IMR-90 (cell line): Measurements from ENCODE around the gene CADM1. TPM values are rescaled to one million over a fixed set of nuclear protein-coding genes. Genes with fewer than 3 reads are reported as not detected.

Experiments used
- ATAC-seq: fragments of 200-7000 bp; cut with Tn5 transposase; 2 replicates; pipeline ENCODE4 v1.9.1; 2020; ENCODE audit warnings: low read depth, mild to moderate bottlenecking, moderate library complexity
- Bru-seq: library from RNA; stranded (reverse); fragments of 400-500 nt; gene quantifications from one replicate; lab custom pipeline; 2021; lab: Mats Ljungman, UMichigan
- BruChase-seq, 2 experiments: library from RNA; stranded (reverse); fragments of 400-500 nt; gene quantifications; one replicate each; lab custom pipeline; 2021; lab: Mats Ljungman, UMichigan
- BruUV-seq: library from RNA; stranded (reverse); fragments of 400-500 nt; replicated peaks from 2 replicates; lab custom pipeline; 2021; lab: Mats Ljungman, UMichigan
- CTCF ChIA-PET: fragments of 300-600 bp; formaldehyde crosslinking; extraction: SDS; loops from one replicate; lab custom pipeline; 2021; ENCODE audit warnings: antibody characterized with exemption; lab: Yijun Ruan, JAX
- POLR2A ChIA-PET: fragments of 300-600 bp; sonication (Branson Sonifier 250); formaldehyde crosslinking; loops from one replicate; lab custom pipeline; 2022; ENCODE audit warnings: antibody characterized with exemption; ENCODE audit not compliant: unreplicated experiment; lab: Charles Lee
- DNase-seq: peaks from one replicate; pipeline ENCODE4 v3.0.0; 2013
- H2AFZ ChIP-seq: replicated peaks from 2 replicates; pipeline ENCODE3; 2013; ENCODE audit warnings: low read length, mild to moderate bottlenecking; ENCODE audit not compliant: poor library complexity
- H2AK5ac ChIP-seq: 2 replicates; pipeline ENCODE4 v1.6.1; 2013; ENCODE audit warnings: low read depth, low read length, inconsistent platforms
- H2AK9ac ChIP-seq: replicated peaks from 2 replicates; pipeline ENCODE3; 2013; ENCODE audit warnings: mild to moderate bottlenecking, low read depth, low read length, moderate library complexity; ENCODE audit not compliant: poor library complexity
- H2BK120ac ChIP-seq: 2 replicates; pipeline ENCODE4 v1.6.1; 2013; ENCODE audit warnings: low read depth, low read length, inconsistent platforms
- H2BK15ac ChIP-seq: 3 replicates; pipeline ENCODE4 v1.6.1; 2013; ENCODE audit warnings: low read depth, low read length, inconsistent platforms
- H2BK20ac ChIP-seq: 2 replicates; pipeline ENCODE4 v1.6.1; 2013; ENCODE audit warnings: low read depth, mild to moderate bottlenecking, inconsistent platforms, low read length, moderate library complexity
- H2BK5ac ChIP-seq: 2 replicates; pipeline ENCODE4 v1.6.1; 2013; ENCODE audit warnings: mild to moderate bottlenecking, low read depth, low read length, inconsistent platforms; ENCODE audit not compliant: poor library complexity, severe bottlenecking
- H3K14ac ChIP-seq: replicated peaks from 2 replicates; pipeline ENCODE4 v1.6.1; 2013; ENCODE audit warnings: low read depth, low read length, inconsistent platforms
- H3K18ac ChIP-seq: 2 replicates; pipeline ENCODE4 v1.6.1; 2013; ENCODE audit warnings: low read depth, low read length, control low read depth
- H3K23ac ChIP-seq: 2 replicates; pipeline ENCODE4 v1.6.1; 2013; ENCODE audit warnings: low read depth, low read length, inconsistent platforms
- H3K27ac ChIP-seq: 2 replicates; pipeline ENCODE4 v1.5.1; 2013; ENCODE audit warnings: mild to moderate bottlenecking, control low read depth, low read length; ENCODE audit not compliant: insufficient read depth
- H3K27me3 ChIP-seq: 2 replicates; pipeline ENCODE4 v1.6.1; 2013; ENCODE audit warnings: low read length; ENCODE audit not compliant: control insufficient read depth, insufficient read depth
- H3K36me3 ChIP-seq: 2 replicates; pipeline ENCODE4 v1.6.1; 2013; ENCODE audit warnings: low read length, mixed read lengths; ENCODE audit not compliant: control insufficient read depth, insufficient read depth
- H3K4ac ChIP-seq: 2 replicates; pipeline ENCODE4 v1.6.1; 2013; ENCODE audit warnings: low read depth, low read length, inconsistent platforms
- H3K4me1 ChIP-seq: 2 replicates; pipeline ENCODE4 v1.6.1; 2013; ENCODE audit warnings: low read length, mixed read lengths; ENCODE audit not compliant: control insufficient read depth, insufficient read depth
- H3K4me2 ChIP-seq: 2 replicates; pipeline ENCODE4 v1.6.1; 2013; ENCODE audit warnings: low read depth, mild to moderate bottlenecking, control low read depth, low read length, moderate library complexity
- H3K4me3 ChIP-seq: 2 replicates; pipeline ENCODE4 v1.5.1; 2013; ENCODE audit warnings: low read depth, mild to moderate bottlenecking, control low read depth, low read length, moderate library complexity; ENCODE audit not compliant: insufficient read depth
- H3K56ac ChIP-seq: 2 replicates; pipeline ENCODE4 v1.6.1; 2013; ENCODE audit warnings: low read length, inconsistent platforms; ENCODE audit not compliant: insufficient read depth; ENCODE audit errors: extremely low read depth
- H3K79me1 ChIP-seq, 2 experiments: 2 replicates each; pipeline ENCODE4 v1.6.1; 2013; ENCODE audit warnings: low read length in 2 of 2, inconsistent platforms in 1 of 2, low read depth in 1 of 2
- H3K9ac ChIP-seq: 2 replicates; pipeline ENCODE4 v1.6.1; 2013; ENCODE audit warnings: low read depth, low read length, control low read depth
- H3K9me1 ChIP-seq: 2 replicates; pipeline ENCODE4 v1.6.1; 2013; ENCODE audit warnings: low read length, inconsistent platforms; ENCODE audit not compliant: insufficient read depth
- H3K9me3 ChIP-seq: 2 replicates; pipeline ENCODE4 v1.6.1; 2013; ENCODE audit warnings: low read length; ENCODE audit not compliant: control insufficient read depth, insufficient read depth
- H4K20me1 ChIP-seq: 2 replicates; pipeline ENCODE4 v1.6.1; 2013; ENCODE audit warnings: low read length, inconsistent platforms; ENCODE audit not compliant: insufficient read depth
- H4K5ac ChIP-seq: 2 replicates; pipeline ENCODE4 v1.6.1; 2013; ENCODE audit warnings: mild to moderate bottlenecking, low read depth, low read length, control low read depth
- H4K8ac ChIP-seq, 2 experiments: 2 replicates each; pipeline ENCODE4 v1.6.1; 2013; ENCODE audit warnings: low read depth in 2 of 2, low read length in 2 of 2, control low read depth in 1 of 2, inconsistent platforms in 1 of 2
- H4K91ac ChIP-seq: 2 replicates; pipeline ENCODE4 v1.6.1; 2013; ENCODE audit warnings: low read depth, low read length, inconsistent platforms; ENCODE audit not compliant: insufficient read depth
- CHD1 ChIP-seq: IDR thresholded peaks from 2 replicates; pipeline ENCODE4 v1.6.1; 2012; ENCODE audit warnings: low read depth, low read length, improper control_type of control experiment
- CTCF ChIP-seq: conservative IDR thresholded peaks from 2 replicates; pipeline ENCODE4 v1.5.1; 2012; ENCODE audit warnings: mild to moderate bottlenecking, low read depth, low read length, improper control_type of control experiment
- MAZ ChIP-seq: IDR thresholded peaks from 2 replicates; pipeline ENCODE4 v1.6.1; 2012; ENCODE audit warnings: low read depth, mild to moderate bottlenecking, low read length, improper control_type of control experiment, moderate library complexity, borderline replicate concordance
- MXI1 ChIP-seq: IDR thresholded peaks from 2 replicates; pipeline ENCODE4 v1.6.1; 2012; ENCODE audit warnings: low read depth, mild to moderate bottlenecking, low read length, moderate library complexity, borderline replicate concordance
- POLR2A ChIP-seq: IDR thresholded peaks from 2 replicates; pipeline ENCODE4 v1.6.1; 2012; ENCODE audit warnings: mild to moderate bottlenecking, low read depth, low read length
- RCOR1 ChIP-seq: IDR thresholded peaks from 2 replicates; pipeline ENCODE4 v1.6.1; 2012; ENCODE audit warnings: mild to moderate bottlenecking, low read length, improper control_type of control experiment; ENCODE audit not compliant: insufficient replicate concordance
- RFX5 ChIP-seq: IDR thresholded peaks from 2 replicates; pipeline ENCODE4 v1.8.0; 2012; ENCODE audit warnings: low read depth, mild to moderate bottlenecking, low read length, moderate library complexity
- USF2 ChIP-seq: fragments of 150-350 bp; IDR thresholded peaks from 2 replicates; pipeline ENCODE4 v1.6.1; 2017; ENCODE audit warnings: mild to moderate bottlenecking, antibody characterized with exemption, low read length, low read depth
- WGBS, 2 experiments: methylation state at CpG; one replicate each; pipeline versions ENCODE4 v1.1.5 to v1.1.7; 2013; ENCODE audit warnings: missing lambda C conversion rate in 2 of 2; ENCODE audit not compliant: insufficient read length in 1 of 2; ENCODE audit errors: extremely low coverage in 2 of 2; 5-methylcytosine and 5-hydroxymethylcytosine counted together
- dilution Hi-C: fragments of 300-500 bp; cut with HindIII; formaldehyde crosslinking; loops from one replicate; pipeline ENCODE4 v1.14.3; 2018; ENCODE audit warnings: low sequenced_read_pairs; ENCODE audit not compliant: unreplicated experiment
- in situ Hi-C: fragments of 300-500 bp; cut with MboI; formaldehyde crosslinking; loops from 3 replicates; pipeline ENCODE4 v1.14.3; 2019; ENCODE audit warnings: low sequenced_read_pairs, inconsistent platforms, mixed read lengths
- intact Hi-C: fragments of 100-400 bp; cut with micrococcal nuclease; formaldehyde crosslinking; loops from 2 replicates; pipeline ENCODE4 v1.10.0; 2022
- long read RNA-seq: library from polyadenylated mRNA; unstranded; transcript quantifications from one replicate; pipeline ENCODE4 v2.0.0, GENCODE V29; 2021; ENCODE audit not compliant: unreplicated experiment
- polyA plus RNA-seq, 3 experiments: library from polyadenylated mRNA; depleted of rRNA; stranded (reverse); fragments of >200 nt; gene quantifications; 2 replicates each; pipeline ENCODE4 v1.2.3, GENCODE V29; 2012; ENCODE audit warnings: low replicate concordance in 1 of 3
- total RNA-seq: library from RNA; depleted of rRNA; stranded (reverse); fragments of >200 nt; gene quantifications from 2 replicates; pipeline ENCODE4 v1.2.3, GENCODE V29; 2012; rRNA removed
- TF ChIP-seq, protein P1 (sequence below): fragments of 150-350 bp; IDR thresholded peaks from 2 replicates; pipeline ENCODE4 v1.6.1; 2016; ENCODE audit warnings: low read depth, mild to moderate bottlenecking, low read length, moderate library complexity, borderline replicate concordance

CADM1 gene
- total RNA-seq (62.2 and 77.1 TPM in 2 replicates), polyA plus RNA-seq (2012; rRNA removed) (27.8 and 28.8 TPM in 2 replicates), Bru-seq, nascent RNA (percentile 82 among the genes with signal in this experiment), BruChase-seq, experiment 1, labeled RNA remaining after a 6-hour chase (percentile 62 among the genes with signal in this experiment), BruChase-seq, experiment 2, labeled RNA remaining after a 2-hour chase (percentile 72 among the genes with signal in this experiment)
- 10.1 and 18.8 TPM in 2 replicates for polyA plus RNA-seq (2012; cell fraction: cytosol; rRNA removed)
- polyA plus RNA-seq (2012; cell fraction: nucleus; rRNA removed; ENCODE audit: low replicate concordance): 9.6 and 30.1 TPM in 2 replicates
- long read RNA-seq, partial matches to known transcripts: 111 of 142 reads
- long read RNA-seq, other reads (novel, unspliced or antisense): 28 of 142 reads

DNA sequence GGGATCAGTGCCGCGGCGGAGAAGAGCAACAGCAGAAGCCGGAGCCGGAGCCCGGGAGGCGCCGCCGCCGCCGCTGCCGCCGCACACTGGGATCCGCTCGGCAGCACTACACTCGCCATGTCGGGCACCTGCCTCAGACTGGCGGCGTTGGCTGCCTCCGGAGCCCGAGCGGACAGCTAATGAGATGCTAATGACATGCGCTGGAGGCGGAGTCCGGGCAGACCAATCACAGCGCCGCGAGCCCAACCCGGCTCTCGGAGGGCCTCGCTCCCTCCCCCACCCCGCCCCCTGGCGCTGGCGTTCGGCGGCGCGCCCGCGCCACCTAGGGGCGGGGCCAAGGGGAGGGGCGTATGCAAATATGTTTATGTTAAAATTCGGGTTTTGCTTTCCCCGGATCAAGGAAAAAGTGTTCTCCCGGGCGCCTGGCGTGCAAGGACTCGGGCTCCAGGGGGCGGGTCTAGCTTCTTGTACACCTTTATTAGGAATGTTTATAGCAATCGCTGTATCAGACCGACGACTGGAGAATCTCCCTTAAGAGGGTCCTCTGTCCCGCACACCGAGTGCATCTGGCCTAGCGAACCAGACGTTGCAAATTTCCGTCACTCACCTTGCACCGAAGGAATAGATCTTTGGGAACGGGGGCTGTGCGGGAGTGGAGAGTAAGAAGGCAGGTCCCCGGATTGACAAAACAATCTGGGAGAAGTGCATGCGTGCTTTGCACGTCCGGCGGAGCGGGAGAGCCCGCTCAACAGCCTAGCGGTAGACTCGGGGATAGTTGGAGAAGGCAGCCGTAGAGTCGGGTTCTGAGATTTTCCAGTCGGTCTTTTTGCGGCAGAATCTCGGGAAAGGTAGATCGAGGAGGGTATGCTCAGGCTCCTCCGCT lies at the start of gene CADM1:
Gene CADM1 (minus strand): TSS at position 140 of the 883 bp plus-strand sequence.
- peak within 1 kb of the TSS; percentile 37; the same call in 1 of the 2 replicates for H2BK20ac ChIP-seq
- BruUV-seq: no TSS peak
- ChIA-PET POLR2A (no interaction called here), CTCF (interaction anchor here (0.7 to 2.1 kb wide), 5 partner anchors 9 to 880 kb away, joined by 3 to 6 read pairs (median 3); no protein-coding TSS in a partner anchor)
- H3K9me1 ChIP-seq: no peaks in the 10 kb centered on the region
- H2BK15ac ChIP-seq: peak within 1 kb of the TSS; percentile 58; the same call in 1 of the 3 replicates
- peak within 1 kb of the TSS; percentile 22 for H3K27ac ChIP-seq
- peak within 1 kb of the TSS; percentile 33; the same call in 1 of the 2 replicates for H3K4ac ChIP-seq
- H2AK5ac ChIP-seq: no peak within 1 kb of the TSS
- H3K4me2 ChIP-seq: peak within 1 kb of the TSS; percentile 92
- H3K36me3 ChIP-seq: no peaks in the 10 kb centered on the region
- peak; percentile 95 for DNase-seq
- peak within 1 kb of the TSS; percentile 21; the same call in 1 of the 2 replicates for H2BK120ac ChIP-seq
- H2AFZ ChIP-seq: peak within 1 kb of the TSS; percentile 97
- H3K9ac ChIP-seq: peak within 1 kb of the TSS; percentile 59
- peak within 1 kb of the TSS; percentile 69; the same call in 1 of the 2 replicates for H3K23ac ChIP-seq
- in situ Hi-C loops: loop anchor here (5.0 kb wide), 1 partner anchor 172 kb away; no protein-coding TSS in a partner anchor
- no peak within 1 kb of the TSS for H2BK5ac ChIP-seq
- H4K91ac ChIP-seq: peak within 1 kb of the TSS; percentile 57; the same call in 1 of the 2 replicates
- H4K5ac ChIP-seq: no peak within 1 kb of the TSS
- H3K79me1 ChIP-seq: peaks cover 5 to 15% of the 10 kb centered on the region in 2 experiments; a peak in 3 of 4 replicates
- peak within 1 kb of the TSS; percentile 87 for H2AK9ac ChIP-seq
- WGBS, 2 experiments: 1% methylated on average over 16 of the region's 76 CpGs; no CpG with 5 or more reads in 1 of the 2 experiments
- H3K56ac ChIP-seq: peak within 1 kb of the TSS; percentile 50; the same call in 1 of the 2 replicates
- peak within 1 kb of the TSS in 1 of 2 experiments; percentile 68; a peak in 1 of 4 replicates for H4K8ac ChIP-seq
- H3K18ac ChIP-seq: peak within 1 kb of the TSS; percentile 10; the same call in 1 of the 2 replicates
- intact Hi-C loops: loop anchor here (2.0 to 10.0 kb wide), 7 partner anchors 118 to 1210 kb away; partner anchors contain the start of gene NNMT
- no peaks in the 10 kb centered on the region for H3K9me3 ChIP-seq
- peaks cover 13% of the 10 kb centered on the region for H3K27me3 ChIP-seq
- H4K20me1 ChIP-seq: peaks cover 5% of the 10 kb centered on the region; the same call in 1 of the 2 replicates
- peak; percentile 93 for ATAC-seq
- 0 out of 2 replicates have a peak, but pooled peaks cover 2% of the 10 kb centered on the region for H3K4me1 ChIP-seq
- H3K4me3 ChIP-seq: peak within 1 kb of the TSS; percentile 60
- dilution Hi-C loops: no loop called here
- 0 out of 2 replicates have a peak within 1 kb of the TSS, but pooled peaks have one; percentile 64 for H3K14ac ChIP-seq
- TF ChIP-seq, protein P1, sequence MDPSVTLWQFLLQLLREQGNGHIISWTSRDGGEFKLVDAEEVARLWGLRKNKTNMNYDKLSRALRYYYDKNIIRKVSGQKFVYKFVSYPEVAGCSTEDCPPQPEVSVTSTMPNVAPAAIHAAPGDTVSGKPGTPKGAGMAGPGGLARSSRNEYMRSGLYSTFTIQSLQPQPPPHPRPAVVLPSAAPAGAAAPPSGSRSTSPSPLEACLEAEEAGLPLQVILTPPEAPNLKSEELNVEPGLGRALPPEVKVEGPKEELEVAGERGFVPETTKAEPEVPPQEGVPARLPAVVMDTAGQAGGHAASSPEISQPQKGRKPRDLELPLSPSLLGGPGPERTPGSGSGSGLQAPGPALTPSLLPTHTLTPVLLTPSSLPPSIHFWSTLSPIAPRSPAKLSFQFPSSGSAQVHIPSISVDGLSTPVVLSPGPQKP: no peak
- TF ChIP-seq RFX5 (no peak), MXI1 (peak; percentile 74; the same call in 1 of the 2 replicates), POLR2A (peak; percentile 97), MAZ (peak; percentile 99), RCOR1 (no peak), CTCF (peak; percentile 80), CHD1 (no peak), USF2 (peak; percentile 27; the same call in 1 of the 2 replicates)
